ENCODE data around the gene DNLZ.

DNA sequence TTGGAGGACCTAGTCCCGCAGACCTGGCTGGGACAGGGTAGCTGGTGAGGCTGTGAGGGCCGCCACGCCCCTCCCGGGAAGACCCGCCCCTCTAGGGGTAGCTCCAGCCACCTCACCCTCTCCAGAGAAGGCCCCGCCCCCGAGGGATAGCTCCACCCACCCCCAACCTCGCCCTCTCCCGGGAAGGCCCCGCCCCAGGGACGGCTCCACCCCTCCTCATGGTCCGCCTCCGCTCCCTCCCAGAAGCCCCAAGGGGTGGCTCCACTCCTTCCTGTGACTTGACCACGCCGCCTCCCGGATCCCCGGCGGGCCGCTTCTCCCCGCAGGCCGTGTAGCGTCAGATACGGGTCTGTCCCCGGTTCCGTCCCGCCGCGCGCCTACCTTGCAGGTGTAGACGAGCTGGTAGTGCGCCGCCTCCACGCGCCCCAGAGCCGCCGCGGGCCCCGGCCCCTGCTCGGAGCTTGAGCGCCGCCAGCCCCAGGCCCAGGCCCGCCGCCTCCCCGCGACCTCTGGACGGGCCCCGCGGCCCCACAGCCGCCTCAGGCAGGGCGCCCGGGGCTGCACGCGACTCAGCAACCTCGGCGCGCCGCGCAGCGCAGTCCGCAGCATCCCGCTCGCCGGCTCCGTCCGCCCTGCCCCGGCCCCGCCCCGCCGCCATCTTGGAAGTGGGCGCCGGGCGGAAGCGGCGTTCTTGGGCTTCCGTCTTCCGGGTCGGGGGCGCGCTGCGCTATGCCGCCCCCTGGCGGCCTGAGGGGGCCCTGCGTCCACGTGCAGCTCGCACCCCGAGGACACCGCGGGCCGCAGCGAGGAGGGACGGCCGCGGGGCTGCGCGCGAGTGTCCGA, at the start of gene DNLZ:
- TF ChIP-seq, protein P1, sequence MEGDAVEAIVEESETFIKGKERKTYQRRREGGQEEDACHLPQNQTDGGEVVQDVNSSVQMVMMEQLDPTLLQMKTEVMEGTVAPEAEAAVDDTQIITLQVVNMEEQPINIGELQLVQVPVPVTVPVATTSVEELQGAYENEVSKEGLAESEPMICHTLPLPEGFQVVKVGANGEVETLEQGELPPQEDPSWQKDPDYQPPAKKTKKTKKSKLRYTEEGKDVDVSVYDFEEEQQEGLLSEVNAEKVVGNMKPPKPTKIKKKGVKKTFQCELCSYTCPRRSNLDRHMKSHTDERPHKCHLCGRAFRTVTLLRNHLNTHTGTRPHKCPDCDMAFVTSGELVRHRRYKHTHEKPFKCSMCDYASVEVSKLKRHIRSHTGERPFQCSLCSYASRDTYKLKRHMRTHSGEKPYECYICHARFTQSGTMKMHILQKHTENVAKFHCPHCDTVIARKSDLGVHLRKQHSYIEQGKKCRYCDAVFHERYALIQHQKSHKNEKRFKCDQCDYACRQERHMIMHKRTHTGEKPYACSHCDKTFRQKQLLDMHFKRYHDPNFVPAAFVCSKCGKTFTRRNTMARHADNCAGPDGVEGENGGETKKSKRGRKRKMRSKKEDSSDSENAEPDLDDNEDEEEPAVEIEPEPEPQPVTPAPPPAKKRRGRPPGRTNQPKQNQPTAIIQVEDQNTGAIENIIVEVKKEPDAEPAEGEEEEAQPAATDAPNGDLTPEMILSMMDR (IDR thresholded peaks at IDR 0.05), result peak; percentile 89 to 99 (median 99)
- peak in 1 of 2 donors; percentile 81 for TF ChIP-seq POLR2A (IDR thresholded peaks at IDR 0.05)
